ENCODE data around the gene LGI4.

DNA sequence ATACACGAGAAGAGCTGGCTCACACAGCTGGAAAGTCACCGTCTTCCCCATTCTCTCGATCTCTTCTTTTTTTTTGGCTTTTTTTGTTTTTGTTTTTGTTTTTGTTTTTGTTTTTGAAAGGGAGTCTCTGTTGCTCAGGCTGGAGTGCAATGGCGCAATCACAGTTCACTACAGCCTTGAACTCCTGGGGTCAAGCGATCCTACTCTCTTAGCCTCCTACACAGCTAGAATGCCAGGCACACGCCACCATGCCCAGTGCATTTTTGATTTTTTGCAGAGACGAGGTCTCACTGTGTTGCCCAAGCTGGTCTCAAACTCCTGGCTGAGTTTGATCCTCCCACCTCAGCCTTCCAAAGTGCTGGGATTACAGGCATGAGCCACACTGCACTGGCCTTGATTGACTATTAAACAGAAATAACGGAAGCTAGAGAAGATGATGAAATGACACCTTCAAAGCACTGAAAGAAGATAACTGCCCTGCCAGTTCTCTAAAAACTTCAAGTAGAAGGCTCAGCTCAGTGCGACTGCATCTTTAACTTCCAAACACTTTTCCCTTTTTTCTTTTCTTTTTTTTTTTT, 15.2 kb downstream of the LGI4 start:
- TF ChIP-seq, protein P1, sequence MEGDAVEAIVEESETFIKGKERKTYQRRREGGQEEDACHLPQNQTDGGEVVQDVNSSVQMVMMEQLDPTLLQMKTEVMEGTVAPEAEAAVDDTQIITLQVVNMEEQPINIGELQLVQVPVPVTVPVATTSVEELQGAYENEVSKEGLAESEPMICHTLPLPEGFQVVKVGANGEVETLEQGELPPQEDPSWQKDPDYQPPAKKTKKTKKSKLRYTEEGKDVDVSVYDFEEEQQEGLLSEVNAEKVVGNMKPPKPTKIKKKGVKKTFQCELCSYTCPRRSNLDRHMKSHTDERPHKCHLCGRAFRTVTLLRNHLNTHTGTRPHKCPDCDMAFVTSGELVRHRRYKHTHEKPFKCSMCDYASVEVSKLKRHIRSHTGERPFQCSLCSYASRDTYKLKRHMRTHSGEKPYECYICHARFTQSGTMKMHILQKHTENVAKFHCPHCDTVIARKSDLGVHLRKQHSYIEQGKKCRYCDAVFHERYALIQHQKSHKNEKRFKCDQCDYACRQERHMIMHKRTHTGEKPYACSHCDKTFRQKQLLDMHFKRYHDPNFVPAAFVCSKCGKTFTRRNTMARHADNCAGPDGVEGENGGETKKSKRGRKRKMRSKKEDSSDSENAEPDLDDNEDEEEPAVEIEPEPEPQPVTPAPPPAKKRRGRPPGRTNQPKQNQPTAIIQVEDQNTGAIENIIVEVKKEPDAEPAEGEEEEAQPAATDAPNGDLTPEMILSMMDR (IDR thresholded peaks at IDR 0.05), result no peak
- TF ChIP-seq POLR2A (IDR thresholded peaks at IDR 0.05), result no peak
